K562 (cell line): ENCODE measurements around the gene CFAP97D1. TPM values are rescaled to one million over a fixed set of nuclear protein-coding genes. Genes with fewer than 3 reads are reported as not detected.

Experiments used
- DPF2 ChIP-seq: fragments of 450-650 bp; IDR thresholded peaks from 2 replicates; pipeline ENCODE4 v1.6.1; 2016
- FOXK1 ChIP-seq: sonication (generic); formaldehyde crosslinking; IDR thresholded peaks from 2 replicates; pipeline ENCODE4 v1.8.0; 2022; ENCODE audit warnings: missing genetic modification reagents, mild to moderate bottlenecking, borderline replicate concordance
- KDM4B ChIP-seq, 2 experiments: fragments of 450-650 bp in 1 of 2; sonication (generic) in 1 of 2; IDR thresholded peaks; 2 replicates each; pipeline ENCODE4 v1.6.1; 2016 to 2017; ENCODE audit warnings: borderline replicate concordance in 2 of 2, antibody characterized with exemption in 1 of 2, low read depth in 1 of 2, mild to moderate bottlenecking in 1 of 2
- NFIX ChIP-seq: fragments of 250-450 bp; sonication (Bioruptor Pico); IDR thresholded peaks from 2 replicates; pipeline ENCODE4 v1.4.0; 2020; ENCODE audit warnings: low read depth, mild to moderate bottlenecking, moderate library complexity
- SIX5 ChIP-seq, 2 experiments: IDR thresholded peaks; 2 replicates each; pipeline ENCODE4 v1.6.1; 2011; ENCODE audit warnings: low read length in 2 of 2, borderline replicate concordance in 1 of 2, low read depth in 1 of 2, mild to moderate bottlenecking in 1 of 2, moderate library complexity in 1 of 2; ENCODE audit not compliant: insufficient read depth in 1 of 2
- ZNF121 ChIP-seq: sonication (generic); formaldehyde crosslinking; conservative IDR thresholded peaks from 2 replicates; pipeline ENCODE4 v1.8.0; 2022; ENCODE audit warnings: missing genetic modification reagents
- ZNF318 ChIP-seq, 2 experiments: fragments of 450-650 bp; IDR thresholded peaks; 2 replicates each; pipeline ENCODE4 v1.6.1; 2016; ENCODE audit warnings: mild to moderate bottlenecking in 2 of 2, borderline replicate concordance in 1 of 2, low read depth in 1 of 2, moderate library complexity in 1 of 2
- ZNF655 ChIP-seq: fragments of 250-450 bp; sonication (Bioruptor Pico); IDR thresholded peaks from 2 replicates; pipeline ENCODE4 v1.5.0; 2021
- polyA plus RNA-seq, 8 experiments: library from polyadenylated mRNA; depleted of rRNA in 4 of 8; stranded (reverse) in 5 of 8; unstranded in 3 of 8; fragments of >200 nt; fragmentation: Nextera tagmentation in 2 of 8; fragmentation: Illumina TruSeq in 1 of 8; extraction: Ambion mirVana in 2 of 8; extraction: Trizol in 1 of 8; gene quantifications; 2 replicates each; pipeline versions ENCODE4 v1.2.1 to v1.2.3, GENCODE V29; 2011 to 2014; ENCODE audit warnings: inconsistent platforms in 1 of 8, missing spikeins in 1 of 8
- total RNA-seq, 7 experiments: library from RNA; depleted of rRNA in 6 of 7; stranded (reverse); fragments of >200 nt in 6 of 7; fragmentation: Illumina TruSeq in 2 of 7; extraction: Trizol in 2 of 7; gene quantifications; 2 replicates each; pipeline versions ENCODE4 v1.2.1 to v1.2.3, GENCODE V29; 2011 to 2021; ENCODE audit warnings: low replicate concordance in 1 of 7
- TF ChIP-seq, protein P1 (sequence below), 2 experiments: fragments of 450-650 bp; formaldehyde crosslinking in 1 of 2; IDR thresholded peaks; 2 replicates each; pipeline versions ENCODE4 v1.4.0 to v1.6.1; 2014 to 2020; ENCODE audit warnings: mild to moderate bottlenecking in 2 of 2, borderline replicate concordance in 1 of 2, low read depth in 1 of 2

CFAP97D1 gene
- total and polyA plus RNA-seq, 9 of the 15 experiments (the other 6 are each of a cell fraction or from before 2014, with no cell fraction given): not detected

DNA sequence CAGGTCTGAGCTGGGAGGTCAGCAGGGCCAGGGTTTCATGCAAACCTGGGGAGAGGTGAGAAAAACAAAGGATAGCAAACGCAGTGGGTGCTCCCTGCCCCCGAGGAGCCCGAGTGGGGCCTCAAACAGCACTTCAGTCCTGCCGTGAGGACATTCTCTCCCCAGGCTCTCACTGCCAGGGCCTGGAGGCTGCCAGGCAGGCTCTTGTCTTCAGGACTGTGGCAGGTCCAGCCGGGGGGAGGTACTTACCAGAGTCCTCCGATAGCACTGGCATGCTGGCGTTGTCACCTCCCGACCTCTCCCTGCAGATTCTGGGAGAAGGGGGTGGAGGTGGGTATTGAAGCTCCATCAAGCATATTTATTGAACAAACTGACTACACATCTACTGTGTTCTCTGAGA lies 51.4 kb downstream of the CFAP97D1 start (continued):
- TF ChIP-seq, protein P1, sequence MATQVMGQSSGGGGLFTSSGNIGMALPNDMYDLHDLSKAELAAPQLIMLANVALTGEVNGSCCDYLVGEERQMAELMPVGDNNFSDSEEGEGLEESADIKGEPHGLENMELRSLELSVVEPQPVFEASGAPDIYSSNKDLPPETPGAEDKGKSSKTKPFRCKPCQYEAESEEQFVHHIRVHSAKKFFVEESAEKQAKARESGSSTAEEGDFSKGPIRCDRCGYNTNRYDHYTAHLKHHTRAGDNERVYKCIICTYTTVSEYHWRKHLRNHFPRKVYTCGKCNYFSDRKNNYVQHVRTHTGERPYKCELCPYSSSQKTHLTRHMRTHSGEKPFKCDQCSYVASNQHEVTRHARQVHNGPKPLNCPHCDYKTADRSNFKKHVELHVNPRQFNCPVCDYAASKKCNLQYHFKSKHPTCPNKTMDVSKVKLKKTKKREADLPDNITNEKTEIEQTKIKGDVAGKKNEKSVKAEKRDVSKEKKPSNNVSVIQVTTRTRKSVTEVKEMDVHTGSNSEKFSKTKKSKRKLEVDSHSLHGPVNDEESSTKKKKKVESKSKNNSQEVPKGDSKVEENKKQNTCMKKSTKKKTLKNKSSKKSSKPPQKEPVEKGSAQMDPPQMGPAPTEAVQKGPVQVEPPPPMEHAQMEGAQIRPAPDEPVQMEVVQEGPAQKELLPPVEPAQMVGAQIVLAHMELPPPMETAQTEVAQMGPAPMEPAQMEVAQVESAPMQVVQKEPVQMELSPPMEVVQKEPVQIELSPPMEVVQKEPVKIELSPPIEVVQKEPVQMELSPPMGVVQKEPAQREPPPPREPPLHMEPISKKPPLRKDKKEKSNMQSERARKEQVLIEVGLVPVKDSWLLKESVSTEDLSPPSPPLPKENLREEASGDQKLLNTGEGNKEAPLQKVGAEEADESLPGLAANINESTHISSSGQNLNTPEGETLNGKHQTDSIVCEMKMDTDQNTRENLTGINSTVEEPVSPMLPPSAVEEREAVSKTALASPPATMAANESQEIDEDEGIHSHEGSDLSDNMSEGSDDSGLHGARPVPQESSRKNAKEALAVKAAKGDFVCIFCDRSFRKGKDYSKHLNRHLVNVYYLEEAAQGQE (IDR thresholded peaks at IDR 0.05; ENCODE audit: borderline replicate concordance): no peak
- TF ChIP-seq, protein P1 (CRISPR knock-in tag; IDR thresholded peaks at IDR 0.05; ENCODE audit: low read depth): no peak
- TF ChIP-seq FOXK1 (CRISPR knock-in tag): no peak
- no peak for TF ChIP-seq NFIX (CRISPR knock-in tag)
- no peak for TF ChIP-seq KDM4B (IDR thresholded peaks at IDR 0.05; ENCODE audit: borderline replicate concordance in 2 of 2, low read depth in 1 of 2)
- no peak for TF ChIP-seq ZNF121 (CRISPR knock-in tag)
- TF ChIP-seq ZNF318 (IDR thresholded peaks at IDR 0.05; ENCODE audit: borderline replicate concordance in 1 of 2, low read depth in 1 of 2): no peak
- TF ChIP-seq SIX5 (IDR thresholded peaks at IDR 0.05; ENCODE audit: borderline replicate concordance in 1 of 2, insufficient read depth in 1 of 2, low read depth in 1 of 2, low read length in 2 of 2): no peak
- TF ChIP-seq DPF2: no peak
- TF ChIP-seq ZNF655 (CRISPR knock-in tag): no peak
